GM21526 (cell line): ENCODE results near the gene CRLF1.

ENCODE experiments used
- ATAC-seq: cut with Tn5 transposase; IDR thresholded peaks from one replicate; pipeline ENCODE4 v1.9.1; 2021; ENCODE audit warnings: moderate library complexity; ENCODE audit not compliant: unreplicated experiment, low FRiP score

Gene CRLF1

GRCh38 chr19:18566953-18567352 lies 39.6 kb downstream of the CRLF1 start:
- ATAC-seq, result no peak

GRCh38 chr19:18562086-18562485 lies 44.5 kb downstream of the CRLF1 start:
- ATAC-seq, result no peak

- no peak for ATAC-seq
These were observed 46.9 kb downstream of the CRLF1 start for GRCh38 chr19:18559685-18560084.

- no peak for ATAC-seq
These were observed 48.0 kb downstream of the CRLF1 start for GRCh38 chr19:18558604-18559003.

- ATAC-seq, result no peak
These were observed 48.4 kb downstream of the CRLF1 start for GRCh38 chr19:18558202-18558555.

GRCh38 chr19:18557411-18558201 lies 49.0 kb downstream of the CRLF1 start, which contains the start of gene KXD1:
KXD1 (plus strand) TSS chr19:18557870; CDS start chr19:18562057, 4,187 bp downstream.
- peak; percentile 87 for ATAC-seq

- no peak for ATAC-seq
These were observed 55.0 kb downstream of the CRLF1 start for GRCh38 chr19:18551631-18552030.

- peak; percentile 62 for ATAC-seq
These were observed 62.7 kb downstream of the CRLF1 start for GRCh38 chr19:18543814-18544475.
